Stimulated activated naive CD8-positive, alpha-beta T cell treated with anti-CD3 and anti-CD28 coated beads, Interleukin-15, Interleukin-2, amounts not matched to agents 100 U/mL and 50 U/mL, for 24 hours (primary cell): ENCODE data around the gene ACVR1B.

Source experiments
- ATAC-seq: fragments of 150-1000 bp; cut with Tn5 transposase; one replicate; pipeline ENCODE4 v1.10.0; 2021
- DNase-seq: peaks from one replicate; pipeline ENCODE4 v3.0.0; 2021

Gene ACVR1B

DNA sequence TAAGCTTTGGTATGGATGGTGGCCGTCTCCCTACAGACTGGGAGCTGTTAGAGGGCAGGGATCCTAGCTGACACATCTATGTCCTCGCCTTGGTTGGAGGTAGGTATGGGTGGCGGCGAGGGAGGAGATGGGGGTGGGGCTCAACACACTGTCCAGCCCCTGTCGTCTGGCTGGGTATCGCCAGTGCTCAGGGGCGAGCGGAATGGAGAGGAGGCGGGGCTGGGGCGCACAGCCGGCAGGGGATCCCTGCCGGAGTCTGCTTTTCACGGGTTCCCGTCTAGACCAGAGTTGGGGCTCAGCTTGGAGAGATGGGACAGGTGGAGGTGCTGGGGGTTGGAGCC, 71.3 kb downstream of the ACVR1B start:
- ATAC-seq (peak; percentile 1), DNase-seq (no peak)

DNA sequence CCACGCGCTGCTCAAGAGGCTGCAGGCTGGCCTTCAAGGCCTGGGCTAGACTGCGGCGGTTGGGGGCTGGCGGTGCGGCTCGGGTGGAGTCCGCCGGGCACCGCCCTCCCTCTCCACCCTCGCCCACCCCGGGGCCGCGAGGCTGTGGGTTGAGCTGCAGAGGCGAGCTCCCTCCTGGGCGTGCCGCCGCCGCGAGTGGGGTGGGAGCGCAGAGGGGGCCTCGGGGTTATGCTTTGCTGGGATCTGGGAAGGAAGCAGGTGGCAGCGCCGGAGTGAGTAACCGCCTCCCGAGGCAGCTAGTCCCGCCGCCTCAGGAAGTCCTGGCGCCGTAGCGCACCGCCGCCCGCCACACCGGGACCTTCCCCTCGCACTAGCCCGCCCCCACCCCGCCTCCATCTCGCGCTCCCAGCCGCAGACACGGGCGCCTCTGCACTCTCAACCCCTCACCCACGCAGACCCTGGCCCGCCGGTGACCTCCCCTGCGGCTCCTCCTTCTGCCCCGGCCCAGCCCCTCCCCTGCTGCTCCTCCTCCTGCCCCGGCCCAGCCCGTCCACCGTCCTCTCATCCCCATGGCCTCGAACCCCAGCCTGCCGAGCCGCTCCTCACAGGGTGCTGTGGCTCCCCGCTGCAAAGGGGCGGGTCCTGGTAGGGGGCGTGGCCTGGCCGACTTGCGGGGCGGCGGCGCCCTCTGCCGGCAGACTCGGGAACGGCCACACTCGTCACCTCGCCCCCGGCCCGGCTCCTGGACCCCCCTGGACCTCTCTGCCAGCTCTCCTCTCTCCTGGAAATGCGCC, 71.9 kb downstream of the ACVR1B start:
- DNase-seq: peak; percentile 96

DNA sequence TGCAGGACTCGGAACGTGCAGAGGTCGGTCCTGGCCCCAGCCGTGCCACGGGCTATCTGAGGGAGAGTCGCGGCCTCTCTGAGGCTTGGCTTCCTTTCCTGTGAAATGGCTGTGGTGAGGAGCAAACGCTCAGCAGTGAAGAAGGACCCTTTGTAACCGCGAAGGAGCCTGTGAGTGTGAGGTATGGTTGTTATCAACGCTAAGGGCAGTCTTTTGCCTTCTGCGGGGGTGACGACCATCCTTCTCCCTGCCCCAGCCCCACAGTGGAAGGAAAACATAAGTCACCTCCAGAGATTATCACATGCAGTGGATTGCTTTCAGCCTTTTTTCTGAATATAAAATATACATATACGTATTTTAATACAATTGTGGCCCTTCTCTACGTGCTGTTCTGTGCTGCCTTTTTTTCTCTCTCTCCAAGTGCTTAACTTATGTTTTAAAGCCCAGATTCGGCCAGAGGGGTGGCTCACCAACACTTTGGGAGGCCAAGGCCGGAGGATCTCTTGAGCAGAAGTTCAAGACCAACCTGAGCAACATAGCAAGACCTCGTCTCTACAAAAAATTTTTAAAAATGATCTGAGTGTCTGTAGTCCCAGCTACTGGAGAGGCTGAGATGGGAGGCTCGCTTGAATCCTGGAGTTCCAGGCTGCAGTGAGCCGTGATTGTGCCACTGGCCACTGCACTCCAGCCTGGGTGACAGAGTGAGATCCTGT, 72.6 kb downstream of the ACVR1B start:
- peak; percentile 14 for ATAC-seq
- DNase-seq: no peak

More for the DNA sequence above, 71.9 kb downstream of the ACVR1B start:
- peak; percentile 69 for ATAC-seq

DNA sequence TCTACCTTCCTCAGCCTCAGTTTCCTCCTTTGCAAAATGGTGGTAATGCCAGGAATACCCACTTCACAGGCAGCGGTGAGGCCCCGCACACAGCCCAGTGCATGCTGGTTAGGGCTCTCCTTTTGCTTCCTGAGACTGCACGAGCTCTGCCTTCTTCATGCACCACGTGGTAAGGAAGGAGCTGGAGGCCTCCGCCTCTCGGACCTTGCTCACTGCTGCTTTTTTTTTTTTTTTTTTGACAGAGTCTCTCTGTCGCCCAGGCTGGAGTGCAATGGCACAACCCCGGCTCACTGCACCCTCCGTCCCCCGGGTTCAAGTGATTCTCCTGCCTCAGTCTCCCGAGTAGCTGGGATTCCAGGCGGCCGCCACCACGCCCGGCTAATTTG, 73.3 kb downstream of the ACVR1B start:
- DNase-seq (peak; percentile 67), ATAC-seq (peak; percentile 39)

DNA sequence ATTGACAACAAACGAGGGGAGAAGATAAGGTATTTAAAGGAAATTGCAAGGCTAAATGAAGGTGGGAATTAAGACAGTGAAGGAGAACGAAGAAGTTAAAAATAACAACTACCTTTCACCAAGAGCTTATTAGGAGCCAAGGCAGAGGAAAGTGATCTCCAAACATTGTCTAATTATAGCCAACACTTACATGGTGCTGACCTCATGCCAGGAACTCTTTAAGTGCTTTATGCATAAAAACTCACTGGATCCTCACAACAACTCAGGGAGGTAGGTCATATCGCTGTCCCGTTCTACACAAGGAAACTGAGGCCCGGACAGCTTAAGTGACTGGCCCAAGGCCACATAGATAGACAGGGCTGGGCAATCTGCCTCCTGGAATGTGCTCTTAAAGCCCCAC, 74.8 kb downstream of the ACVR1B start:
- ATAC-seq: no peak

DNA sequence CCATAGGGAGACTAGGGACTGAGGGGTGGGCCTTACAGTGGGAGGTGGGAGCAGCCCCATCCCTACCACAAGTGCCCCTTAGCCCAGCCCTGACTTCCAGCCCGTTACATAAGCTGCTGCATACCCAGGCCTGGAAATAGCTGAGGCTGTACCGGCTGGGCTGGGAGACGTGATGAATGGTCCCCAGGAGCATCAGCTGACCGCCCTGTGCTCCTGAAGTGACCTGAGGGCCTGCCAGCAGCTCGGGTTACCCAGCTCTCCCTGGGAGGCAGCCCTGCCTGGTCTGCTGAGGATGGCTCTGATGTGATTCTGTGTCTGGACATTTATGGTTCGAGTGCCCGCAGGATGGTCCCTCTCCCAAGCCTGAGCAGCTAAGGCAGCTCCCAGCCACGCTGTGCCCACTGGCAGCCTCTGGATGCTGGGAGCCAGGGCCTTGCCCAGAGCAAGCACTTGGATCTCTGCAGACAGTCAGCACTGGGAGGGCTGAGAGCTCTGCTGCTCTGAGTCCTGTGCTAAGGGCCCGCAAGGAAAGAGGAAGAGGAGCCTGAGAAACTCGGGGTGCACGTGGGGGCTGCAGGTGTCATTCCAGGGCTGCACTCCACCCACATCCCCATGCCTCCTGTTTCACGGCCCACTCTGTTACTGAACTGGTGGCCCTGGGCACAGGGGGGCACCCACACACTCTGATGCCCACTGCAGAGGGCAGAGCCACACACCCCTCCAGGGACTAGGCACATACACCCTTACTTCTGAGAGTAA, 75.8 kb downstream of the ACVR1B start:
- ATAC-seq: no peak

More for the DNA sequence above, 74.8 kb downstream of the ACVR1B start:
- DNase-seq: no peak

DNA sequence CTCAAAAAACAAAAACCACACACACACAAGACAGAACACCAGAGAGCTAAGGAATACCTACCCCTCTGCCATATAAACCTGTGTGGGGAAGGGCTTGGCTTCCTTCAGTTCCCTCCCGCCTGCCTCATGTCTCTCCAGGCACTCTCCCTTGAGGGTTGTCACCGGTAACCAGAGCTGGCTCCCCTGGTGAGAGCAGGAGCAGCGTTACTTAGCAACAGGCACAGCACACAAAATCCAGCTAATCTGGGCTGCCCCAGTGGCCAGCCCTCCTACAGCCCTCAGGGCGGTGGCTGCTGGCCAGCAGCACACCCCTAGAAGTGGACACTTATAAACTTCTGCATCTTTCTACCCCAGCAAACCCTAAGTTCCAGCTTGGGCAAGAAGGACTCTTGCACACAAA, 78.2 kb downstream of the ACVR1B start:
- ATAC-seq: no peak
- DNase-seq: no peak

More for the DNA sequence above, 75.8 kb downstream of the ACVR1B start:
- no peak for DNase-seq

DNA sequence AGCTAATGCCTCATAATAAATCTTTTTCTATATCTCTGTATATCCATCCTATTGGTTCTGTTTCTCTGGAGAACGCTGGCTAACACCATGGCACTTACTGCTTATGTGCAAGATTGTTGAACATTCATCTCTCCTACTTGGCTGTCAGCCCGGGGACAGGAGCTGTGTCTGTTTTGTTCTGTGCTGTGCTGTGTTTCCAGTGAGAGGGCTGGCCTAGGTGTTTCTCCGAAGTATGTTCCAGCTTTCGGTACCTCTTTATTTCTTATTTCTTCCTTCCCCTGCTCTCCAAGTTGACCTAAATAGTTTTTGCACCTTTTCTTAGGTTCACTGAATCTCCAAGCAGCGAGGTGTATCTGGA, 80.9 kb downstream of the ACVR1B start:
- no peak for ATAC-seq
- DNase-seq: no peak

DNA sequence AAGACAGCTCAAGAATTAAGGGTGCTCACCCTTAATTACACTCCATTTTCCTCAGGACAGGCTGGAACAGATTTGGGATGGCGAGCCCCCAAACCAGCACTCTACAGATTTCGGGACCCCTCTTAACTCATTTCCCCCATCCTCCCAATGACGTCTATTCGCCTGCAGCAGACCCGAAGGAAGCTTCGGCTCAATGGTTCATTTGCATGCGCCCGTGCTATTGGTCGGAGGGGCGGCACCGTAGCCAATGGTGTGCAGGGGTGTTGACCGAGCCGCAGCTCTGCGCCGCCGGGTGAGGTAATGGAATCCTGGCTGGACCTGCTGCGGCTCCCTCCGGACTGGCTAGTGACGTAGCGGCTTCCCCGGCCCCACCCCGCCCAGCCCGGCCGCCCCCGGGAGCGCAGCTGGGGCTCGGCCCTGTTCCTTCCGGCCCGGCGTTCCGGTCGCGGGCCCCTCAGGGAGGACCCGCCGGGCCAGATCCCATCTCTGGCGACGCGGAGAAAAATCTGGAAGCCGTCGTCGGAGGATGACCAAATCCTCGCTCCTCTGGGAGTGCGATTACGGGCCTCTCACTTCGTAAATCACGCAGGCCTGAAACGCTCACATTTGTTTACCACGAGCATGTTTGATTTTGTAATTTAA, 81.4 kb downstream of the ACVR1B start:
- peak; percentile 92 for ATAC-seq

DNA sequence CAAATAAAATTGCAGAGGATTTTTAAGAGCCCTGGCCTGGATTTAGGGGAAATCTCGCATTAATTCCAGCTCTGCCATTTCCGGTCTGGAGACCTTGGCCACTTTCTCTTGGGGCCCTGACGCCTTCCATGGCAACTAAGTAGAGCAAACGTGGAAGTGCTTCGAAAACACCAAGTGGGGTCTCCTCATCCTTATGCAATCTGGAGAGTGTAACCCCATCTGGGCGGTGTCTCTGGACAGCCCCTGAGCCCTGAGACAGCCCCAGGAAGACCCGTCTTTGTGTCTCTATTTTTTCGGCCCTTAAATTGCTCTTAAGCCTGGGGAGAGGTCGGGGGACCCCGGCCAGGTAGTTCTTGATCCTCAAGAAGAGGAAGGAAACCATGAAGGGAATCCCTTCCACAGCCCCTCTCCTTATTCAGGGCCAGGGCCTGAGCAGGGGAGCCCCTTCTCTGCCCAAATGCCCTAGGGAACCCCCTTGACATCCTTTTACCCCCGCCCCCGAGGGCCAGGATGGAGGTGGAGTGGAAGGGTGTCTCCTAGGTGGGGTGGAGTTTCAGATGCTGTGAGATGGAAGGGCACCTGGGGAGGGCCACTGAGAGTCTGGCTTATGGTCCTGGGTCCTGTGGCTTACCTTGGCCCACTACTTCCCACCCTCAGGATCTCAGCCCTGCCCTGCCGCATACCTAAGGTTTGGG, 82.1 kb downstream of the ACVR1B start:
- ATAC-seq (no peak), DNase-seq (peak; percentile 30)

More for the DNA sequence above, 81.4 kb downstream of the ACVR1B start:
- DNase-seq: peak; percentile 94

DNA sequence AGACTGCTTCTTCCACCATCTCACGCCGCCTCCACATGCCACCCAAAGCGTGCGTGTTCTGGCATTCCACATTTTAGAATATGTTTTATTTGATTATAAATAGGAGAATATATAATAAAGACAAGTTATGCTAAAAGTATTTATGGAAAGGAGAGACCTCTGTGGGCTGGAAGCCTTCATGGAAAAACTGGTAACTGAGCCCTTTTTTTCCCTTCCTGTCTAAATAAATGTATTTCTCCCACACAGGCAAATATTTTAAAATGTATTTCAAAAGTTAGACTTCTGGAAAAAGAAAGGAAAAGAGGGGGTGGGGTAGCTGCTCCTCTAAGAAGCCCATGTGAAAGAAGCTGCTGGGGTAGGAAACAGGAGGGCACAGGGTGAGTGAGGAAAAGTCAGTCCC, 83.7 kb downstream of the ACVR1B start:
- DNase-seq (no peak), ATAC-seq (no peak)

DNA sequence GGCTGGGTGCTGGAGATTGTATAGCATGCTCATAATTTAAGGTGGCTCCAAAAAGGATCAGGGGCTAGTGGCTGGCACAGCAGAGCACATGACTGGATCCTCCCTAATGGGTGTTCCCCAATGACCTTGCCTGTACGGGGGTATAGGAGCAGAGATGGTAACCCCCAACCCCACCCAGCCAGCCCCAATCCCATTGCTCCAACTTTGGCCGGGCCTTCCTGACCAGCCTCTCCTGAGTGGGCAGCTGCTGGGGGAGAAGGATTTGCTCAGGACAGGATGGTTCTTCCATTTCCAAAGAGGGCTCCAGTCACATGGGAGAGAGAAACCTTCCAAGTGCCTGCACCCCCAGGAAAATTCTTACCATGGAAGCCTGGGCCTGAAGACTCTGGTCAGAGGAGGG, 84.4 kb downstream of the ACVR1B start:
- ATAC-seq (no peak), DNase-seq (no peak)

DNA sequence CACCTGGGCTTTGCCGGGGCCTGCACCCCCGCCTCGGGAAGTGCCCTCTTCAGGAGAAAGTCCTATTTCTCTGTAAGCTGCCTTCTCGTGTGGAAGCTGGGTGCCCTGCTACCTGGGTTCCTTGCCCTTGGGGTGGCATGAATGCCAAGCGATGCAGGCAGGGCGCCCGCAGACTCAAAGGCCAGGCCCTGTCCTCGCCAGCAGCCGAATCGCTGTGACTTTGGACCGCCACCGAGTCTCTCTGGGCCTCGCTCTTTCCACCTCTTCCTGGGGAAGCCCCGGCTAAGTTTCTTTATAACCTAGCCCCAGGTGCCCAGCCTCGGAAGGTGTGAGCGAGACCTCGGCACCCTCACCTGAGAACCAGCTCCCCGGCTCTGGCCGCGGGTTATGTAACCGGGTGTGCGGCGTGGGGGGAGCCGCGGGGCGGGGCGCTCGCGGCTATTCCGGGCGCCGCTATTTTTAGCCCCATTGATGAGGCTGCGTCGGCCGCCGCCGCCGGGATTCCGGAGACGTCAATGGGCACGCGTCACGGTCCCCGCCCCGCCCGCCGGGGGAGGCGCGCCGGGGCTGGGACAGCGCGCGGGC, 85.2 kb downstream of the ACVR1B start:
- peak; percentile 86 for DNase-seq
- peak; percentile 63 for ATAC-seq

DNA sequence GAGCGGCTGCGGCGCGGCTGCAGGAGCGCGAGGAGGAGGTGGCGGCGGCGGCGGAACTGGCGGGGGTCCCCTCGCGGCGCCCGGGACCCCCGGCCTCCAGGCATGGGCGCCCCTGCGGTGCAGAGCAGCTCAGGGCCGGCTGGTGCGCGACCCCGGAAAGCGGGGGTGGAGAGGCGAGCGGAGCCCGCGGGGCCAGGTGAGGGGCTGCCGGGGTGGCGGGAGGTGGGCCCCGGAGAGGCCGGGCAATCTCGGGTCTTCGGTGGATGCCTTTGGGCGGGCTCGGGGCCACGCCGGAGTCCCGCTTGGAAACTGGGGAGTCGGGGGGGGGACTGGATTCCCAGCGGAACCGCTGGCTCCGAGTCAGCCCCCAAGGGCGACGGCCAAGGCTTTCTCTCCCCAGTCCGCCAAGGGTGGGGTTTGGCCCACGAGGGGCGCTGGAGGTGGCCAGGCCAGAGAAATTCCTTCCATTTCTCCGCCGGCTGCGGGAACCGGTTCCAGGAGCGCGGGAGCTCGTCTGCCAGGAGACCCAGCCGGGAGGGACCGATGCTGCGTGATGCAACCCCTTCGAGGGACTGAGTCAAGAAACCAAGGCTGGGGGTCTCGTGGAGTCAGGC, 85.9 kb downstream of the ACVR1B start:
- DNase-seq (peak; percentile 51), ATAC-seq (no peak)

DNA sequence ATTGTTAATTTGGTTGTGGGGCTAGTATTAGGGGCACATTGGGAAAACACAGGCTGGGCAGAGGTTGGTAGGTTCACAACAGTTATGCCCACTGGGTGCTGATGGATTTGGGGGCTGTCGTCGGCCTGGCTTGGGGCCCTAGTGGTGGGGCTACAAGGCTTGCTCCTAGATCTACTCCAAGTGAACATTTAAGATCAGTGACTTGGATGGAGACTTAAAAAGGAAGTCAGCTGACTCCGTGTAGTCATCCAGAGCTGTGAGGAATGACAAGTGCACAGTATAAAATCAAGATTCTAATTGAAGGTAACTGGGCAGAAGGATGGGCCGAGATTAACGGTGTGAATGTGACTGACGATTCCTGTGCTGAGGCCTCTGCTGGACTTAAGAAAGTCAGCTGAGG, 86.9 kb downstream of the ACVR1B start:
- ATAC-seq: no peak

DNA sequence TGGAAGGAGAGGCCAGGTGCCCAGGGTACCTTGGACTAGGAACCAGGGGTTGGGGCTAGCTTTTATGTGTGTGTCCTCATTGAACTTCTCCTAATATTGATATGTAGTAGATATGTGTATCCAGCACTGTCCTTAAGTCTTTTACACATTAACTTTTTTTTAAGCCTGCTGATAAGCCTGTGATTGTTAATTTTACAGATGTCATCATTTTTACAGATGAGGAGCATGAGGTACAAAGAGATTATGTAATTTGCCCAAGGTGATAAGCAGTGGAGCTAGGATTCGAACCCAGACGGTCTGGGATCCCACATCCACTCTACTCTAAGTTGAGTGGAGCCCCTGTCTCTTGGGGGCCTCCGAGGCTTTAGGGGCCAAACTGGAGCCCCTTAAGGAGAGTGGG, 89.5 kb downstream of the ACVR1B start:
- DNase-seq (no peak), ATAC-seq (no peak)

More for the DNA sequence above, 86.9 kb downstream of the ACVR1B start:
- DNase-seq: no peak

DNA sequence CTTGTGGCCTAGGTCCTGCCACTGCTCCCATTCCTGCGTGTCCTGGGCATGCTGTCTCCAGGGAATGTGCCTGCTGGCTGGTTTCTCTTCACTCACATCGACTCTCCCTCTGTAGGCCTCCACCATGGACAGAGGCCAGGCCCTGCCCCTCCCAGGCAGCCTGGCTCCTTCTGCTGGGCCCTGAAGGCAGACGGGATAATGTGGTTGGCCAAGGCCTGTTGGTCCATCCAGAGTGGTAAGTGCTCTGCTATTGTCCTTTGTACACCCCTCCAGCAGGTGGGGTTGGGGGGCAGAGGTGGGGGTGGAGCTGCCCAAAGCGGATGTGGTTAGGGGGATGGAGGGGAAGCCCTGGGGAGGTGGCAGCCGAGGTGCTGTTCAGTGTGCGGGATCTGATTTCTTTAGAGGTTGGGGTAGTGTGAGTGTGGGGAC, 90.2 kb downstream of the ACVR1B start:
- peak; percentile 67 for DNase-seq

DNA sequence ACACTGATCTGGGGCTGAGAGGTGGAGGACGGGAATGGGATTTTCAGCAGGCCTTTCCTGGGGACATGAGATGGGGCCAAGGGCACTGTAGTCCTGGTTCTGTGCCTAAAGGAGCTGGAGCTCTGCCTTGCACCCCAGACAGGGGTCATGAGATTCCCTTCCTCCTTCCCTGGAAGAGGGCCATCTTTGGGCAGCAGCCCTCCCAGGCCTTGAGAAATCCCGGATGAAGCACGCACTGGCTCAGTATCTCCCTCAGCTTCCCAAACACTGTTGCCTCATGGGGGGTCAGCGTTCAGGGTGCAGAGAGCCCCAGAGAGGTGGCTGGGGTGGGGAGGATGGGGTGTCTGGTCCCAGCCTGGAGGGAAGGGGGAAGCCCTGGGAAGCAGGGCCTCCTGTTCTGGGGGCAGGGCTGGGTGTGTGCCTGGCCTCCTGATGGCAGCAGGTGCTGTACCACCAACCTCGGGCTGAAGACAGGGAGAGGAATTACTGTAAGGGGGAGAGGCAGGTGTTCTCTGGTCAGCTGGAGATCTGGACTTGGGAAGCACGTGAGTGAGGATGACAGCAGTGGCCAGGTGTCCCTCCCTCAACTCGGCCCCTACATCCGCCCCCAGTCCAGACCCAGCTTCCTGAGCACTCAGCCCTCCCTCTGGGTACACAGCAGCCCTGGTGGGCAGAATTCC, 91.3 kb downstream of the ACVR1B start:
- DNase-seq (no peak), ATAC-seq (no peak)

More for the DNA sequence above, 90.2 kb downstream of the ACVR1B start:
- ATAC-seq: peak; percentile 47

DNA sequence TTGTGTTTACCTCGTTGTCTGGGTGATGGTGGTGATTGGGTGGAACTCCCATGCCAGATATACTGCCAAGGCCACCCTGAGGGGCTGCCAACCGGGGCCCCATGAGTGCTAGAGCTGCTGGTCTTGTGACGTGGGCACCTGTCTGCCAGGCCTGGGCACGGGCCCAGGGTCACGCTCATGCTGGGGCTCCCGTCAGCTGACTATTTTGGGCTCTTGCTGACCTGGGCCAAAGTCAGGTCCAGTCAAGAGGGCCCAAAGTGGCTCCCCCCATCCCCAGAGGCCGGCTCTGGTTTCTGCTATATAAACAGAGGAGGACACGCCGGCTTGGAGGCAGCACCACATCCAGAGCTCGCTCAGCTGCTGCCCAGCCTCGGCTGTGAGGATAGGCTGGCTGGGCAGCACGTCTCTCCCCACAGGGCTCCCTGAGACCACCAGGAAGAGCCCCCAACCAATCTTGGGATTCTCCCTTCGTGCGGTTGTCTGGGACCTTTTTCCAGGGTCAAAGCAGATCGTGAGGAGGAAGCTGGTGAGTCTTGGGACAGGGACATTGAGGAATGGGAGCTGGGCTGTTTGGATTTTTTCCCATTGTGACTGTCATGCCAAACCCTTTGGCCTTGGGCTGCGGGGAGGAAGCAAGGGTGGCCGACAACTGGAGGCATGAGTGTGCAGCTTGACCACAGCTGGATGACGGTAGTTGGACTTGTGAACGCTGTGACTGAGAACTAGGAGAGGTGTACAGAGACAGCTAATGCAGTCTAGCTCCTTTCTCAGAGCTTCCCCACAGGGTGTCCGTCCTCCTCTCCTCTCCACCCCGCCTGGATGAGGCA, 92.1 kb downstream of the ACVR1B start:
- DNase-seq: no peak
- no peak for ATAC-seq
